Liver (tissue), 3 donors: ENCODE data around the gene ACSF2.

Source experiments
- CTCF ChIP-seq: fragments of 150-350 bp; IDR thresholded peaks from 2 replicates; pipeline ENCODE4 v1.5.1; 2017; ENCODE audit warnings: improper control_type of control experiment, low read depth, low read length; ENCODE audit not compliant: missing input control
- EGR1 ChIP-seq, 2 donors: IDR thresholded peaks; 2 replicates each; pipeline ENCODE4 v1.6.1; 2016 to 2018; ENCODE audit warnings: antibody characterized with exemption in 2 of 2, low read depth in 2 of 2
- FOXA1 ChIP-seq: IDR thresholded peaks from 2 replicates; pipeline ENCODE4 v1.6.1; 2016; ENCODE audit warnings: antibody characterized with exemption
- FOXA2 ChIP-seq: IDR thresholded peaks from 2 replicates; pipeline ENCODE4 v1.6.1; 2016; ENCODE audit warnings: antibody characterized with exemption
- GABPA ChIP-seq, 2 donors: IDR thresholded peaks in 1 of 2; conservative IDR thresholded peaks in 1 of 2; 2 replicates each; pipeline ENCODE4 v1.6.1; 2016; ENCODE audit warnings: antibody characterized with exemption in 2 of 2, mild to moderate bottlenecking in 1 of 2, moderate library complexity in 1 of 2
- HNF4G ChIP-seq: IDR thresholded peaks from 2 replicates; pipeline ENCODE4 v1.6.1; 2016; ENCODE audit warnings: antibody characterized with exemption
- NR2F2 ChIP-seq: IDR thresholded peaks from 2 replicates; pipeline ENCODE4 v1.6.1; 2016; ENCODE audit warnings: antibody characterized with exemption
- RXRA ChIP-seq, 2 donors: IDR thresholded peaks; 2 replicates each; pipeline ENCODE4 v1.6.1; 2017 to 2018; ENCODE audit warnings: antibody characterized with exemption in 2 of 2, mild to moderate bottlenecking in 1 of 2
- TAF1 ChIP-seq: conservative IDR thresholded peaks from 2 replicates; pipeline ENCODE4 v1.6.1; 2016; ENCODE audit warnings: antibody characterized with exemption, mild to moderate bottlenecking
- TF ChIP-seq, protein P1 (sequence below): IDR thresholded peaks from 2 replicates; pipeline ENCODE4 v1.6.1; 2016; ENCODE audit warnings: antibody characterized with exemption
- TF ChIP-seq, protein P2 (sequence below): IDR thresholded peaks from 2 replicates; pipeline ENCODE4 v1.6.1; 2016; ENCODE audit warnings: antibody characterized with exemption, mild to moderate bottlenecking
- TF ChIP-seq, protein P3 (sequence below): IDR thresholded peaks from 2 replicates; pipeline ENCODE4 v1.6.1; 2016; ENCODE audit warnings: antibody characterized with exemption
- donor health status: healthy.
- donor health status: healthy.

- no peak for TF ChIP-seq CTCF
- no peak for TF ChIP-seq FOXA2
- TF ChIP-seq, protein P1, sequence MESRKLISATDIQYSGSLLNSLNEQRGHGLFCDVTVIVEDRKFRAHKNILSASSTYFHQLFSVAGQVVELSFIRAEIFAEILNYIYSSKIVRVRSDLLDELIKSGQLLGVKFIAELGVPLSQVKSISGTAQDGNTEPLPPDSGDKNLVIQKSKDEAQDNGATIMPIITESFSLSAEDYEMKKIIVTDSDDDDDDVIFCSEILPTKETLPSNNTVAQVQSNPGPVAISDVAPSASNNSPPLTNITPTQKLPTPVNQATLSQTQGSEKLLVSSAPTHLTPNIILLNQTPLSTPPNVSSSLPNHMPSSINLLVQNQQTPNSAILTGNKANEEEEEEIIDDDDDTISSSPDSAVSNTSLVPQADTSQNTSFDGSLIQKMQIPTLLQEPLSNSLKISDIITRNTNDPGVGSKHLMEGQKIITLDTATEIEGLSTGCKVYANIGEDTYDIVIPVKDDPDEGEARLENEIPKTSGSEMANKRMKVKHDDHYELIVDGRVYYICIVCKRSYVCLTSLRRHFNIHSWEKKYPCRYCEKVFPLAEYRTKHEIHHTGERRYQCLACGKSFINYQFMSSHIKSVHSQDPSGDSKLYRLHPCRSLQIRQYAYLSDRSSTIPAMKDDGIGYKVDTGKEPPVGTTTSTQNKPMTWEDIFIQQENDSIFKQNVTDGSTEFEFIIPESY, result no peak
- TF ChIP-seq FOXA1, result no peak
- TF ChIP-seq, protein P2, sequence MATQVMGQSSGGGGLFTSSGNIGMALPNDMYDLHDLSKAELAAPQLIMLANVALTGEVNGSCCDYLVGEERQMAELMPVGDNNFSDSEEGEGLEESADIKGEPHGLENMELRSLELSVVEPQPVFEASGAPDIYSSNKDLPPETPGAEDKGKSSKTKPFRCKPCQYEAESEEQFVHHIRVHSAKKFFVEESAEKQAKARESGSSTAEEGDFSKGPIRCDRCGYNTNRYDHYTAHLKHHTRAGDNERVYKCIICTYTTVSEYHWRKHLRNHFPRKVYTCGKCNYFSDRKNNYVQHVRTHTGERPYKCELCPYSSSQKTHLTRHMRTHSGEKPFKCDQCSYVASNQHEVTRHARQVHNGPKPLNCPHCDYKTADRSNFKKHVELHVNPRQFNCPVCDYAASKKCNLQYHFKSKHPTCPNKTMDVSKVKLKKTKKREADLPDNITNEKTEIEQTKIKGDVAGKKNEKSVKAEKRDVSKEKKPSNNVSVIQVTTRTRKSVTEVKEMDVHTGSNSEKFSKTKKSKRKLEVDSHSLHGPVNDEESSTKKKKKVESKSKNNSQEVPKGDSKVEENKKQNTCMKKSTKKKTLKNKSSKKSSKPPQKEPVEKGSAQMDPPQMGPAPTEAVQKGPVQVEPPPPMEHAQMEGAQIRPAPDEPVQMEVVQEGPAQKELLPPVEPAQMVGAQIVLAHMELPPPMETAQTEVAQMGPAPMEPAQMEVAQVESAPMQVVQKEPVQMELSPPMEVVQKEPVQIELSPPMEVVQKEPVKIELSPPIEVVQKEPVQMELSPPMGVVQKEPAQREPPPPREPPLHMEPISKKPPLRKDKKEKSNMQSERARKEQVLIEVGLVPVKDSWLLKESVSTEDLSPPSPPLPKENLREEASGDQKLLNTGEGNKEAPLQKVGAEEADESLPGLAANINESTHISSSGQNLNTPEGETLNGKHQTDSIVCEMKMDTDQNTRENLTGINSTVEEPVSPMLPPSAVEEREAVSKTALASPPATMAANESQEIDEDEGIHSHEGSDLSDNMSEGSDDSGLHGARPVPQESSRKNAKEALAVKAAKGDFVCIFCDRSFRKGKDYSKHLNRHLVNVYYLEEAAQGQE, result no peak
- TF ChIP-seq, protein P3, sequence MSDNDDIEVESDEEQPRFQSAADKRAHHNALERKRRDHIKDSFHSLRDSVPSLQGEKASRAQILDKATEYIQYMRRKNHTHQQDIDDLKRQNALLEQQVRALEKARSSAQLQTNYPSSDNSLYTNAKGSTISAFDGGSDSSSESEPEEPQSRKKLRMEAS, result no peak
- no peak for TF ChIP-seq GABPA (IDR thresholded peaks at IDR 0.05 in 1 of 2, conservative IDR thresholded peaks at IDR 0.05 in 1 of 2)
- no peak for TF ChIP-seq TAF1
- no peak for TF ChIP-seq HNF4G
- TF ChIP-seq EGR1 (IDR thresholded peaks at IDR 0.05; ENCODE audit: low read depth in 2 of 2), result no peak
- TF ChIP-seq RXRA (IDR thresholded peaks at IDR 0.05), result no peak
- TF ChIP-seq NR2F2, result no peak
Measured at GRCh38 chr17:50498021-50498874, 72.2 kb downstream of the ACSF2 start.
